Stomach (tissue), 4 donors: ENCODE measurements around the gene NHSL1.

Experiments
- POLR2A ChIP-seq, 4 donors: fragments of 450-650 bp; IDR thresholded peaks; one replicate each; pipeline ENCODE4 v1.6.1; 2016; ENCODE audit warnings: antibody characterized with exemption in 4 of 4, control low read depth in 2 of 4, mild to moderate bottlenecking in 1 of 4, moderate library complexity in 1 of 4
- POLR2AphosphoS5 ChIP-seq, 3 donors: sonication (generic); formaldehyde crosslinking; IDR thresholded peaks; one replicate each; pipeline ENCODE4 v1.6.1; 2016; ENCODE audit warnings: antibody characterized with exemption in 3 of 3

DNA sequence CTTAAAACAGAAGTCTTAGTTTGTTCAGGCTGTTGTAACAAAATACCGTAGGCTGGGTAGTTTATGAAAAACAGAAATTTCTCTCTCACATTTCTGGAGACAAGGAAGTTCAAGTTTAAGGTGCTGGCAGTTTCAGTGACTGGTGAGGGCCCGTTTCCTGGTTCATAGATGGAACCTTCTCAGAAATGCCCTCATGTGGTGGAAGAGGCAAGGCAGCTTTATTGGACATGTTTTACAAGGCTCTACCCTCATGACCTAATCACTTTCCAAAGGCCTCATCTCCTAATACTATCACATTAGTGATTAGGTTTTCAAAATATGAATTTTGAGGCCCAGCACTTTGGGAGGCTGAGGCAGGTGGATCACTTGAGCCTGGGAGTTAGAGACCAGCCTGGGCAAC lies 92.9 kb downstream of the NHSL1 start:
- TF ChIP-seq POLR2A (IDR thresholded peaks at IDR 0.05) (no peak), POLR2AphosphoS5 (IDR thresholded peaks at IDR 0.05) (no peak)
